ENCODE results near the gene SERGEF. TPM values are rescaled to one million over a fixed set of nuclear protein-coding genes. Genes with fewer than 3 reads are reported as not detected.
"Not testable (repeated sequence)": the region's sequence is repeated elsewhere in the genome, so short reads cannot be mapped to it uniquely, and the experiment has no call there.

SERGEF gene
- polyA plus RNA-seq, 1 of the 3 experiments (the other 2 are of a cell fraction) = 23.1 TPM

DNA sequence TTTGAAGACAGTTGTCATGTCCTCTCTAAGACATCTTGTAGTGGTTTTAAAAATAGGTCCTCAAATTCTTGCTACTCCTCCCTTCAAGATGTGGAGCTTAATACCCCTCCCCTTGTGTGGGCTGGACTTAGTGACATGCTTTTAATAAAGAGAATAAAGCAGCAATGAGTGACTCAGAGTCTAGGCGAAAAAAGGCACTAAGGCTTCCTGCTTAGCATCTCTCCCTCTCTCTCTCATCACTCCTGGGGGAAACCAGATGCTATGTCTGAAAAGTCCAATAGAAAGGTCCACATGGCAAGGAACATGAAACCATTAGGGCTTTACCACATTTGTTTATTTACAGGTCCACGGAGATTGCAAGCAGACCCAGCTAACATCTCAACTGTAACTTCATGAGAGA, 11.7 kb downstream of the SERGEF start:
- Histone ChIP-seq H3K36me3 (replicated peaks in 1 of 2; ENCODE audit: control insufficient read depth in 1 of 2, insufficient read depth in 2 of 2, low read length in 1 of 2) (peaks cover 14 to 43% of the 10 kb centered on the region in 2 experiments), H3K9ac (no peak overlapping the region), H3K9me2 (no peaks in the 10 kb centered on the region), H3K4me2 (no peak overlapping the region), H2AFZ (ENCODE audit: low read depth) (no peak overlapping the region), H3K4me3 (ENCODE audit: low read depth in 2 of 2, low read length in 1 of 2) (no peak overlapping the region), H3K4me1 (ENCODE audit: control insufficient read depth in 1 of 2, insufficient read depth in 2 of 2, low read depth in 1 of 2, low read length in 1 of 2) (no peaks in the 10 kb centered on the region), H3K9me3 (no peaks in the 10 kb centered on the region), H3K79me2 (ENCODE audit: insufficient read depth) (no peaks in the 10 kb centered on the region), H3K27ac (ENCODE audit: low read depth in 2 of 2, low read length in 1 of 2) (no peak overlapping the region), H3K27me3 (ENCODE audit: insufficient read depth) (no peaks in the 10 kb centered on the region), H4K20me1 (ENCODE audit: insufficient read depth) (no peaks in the 10 kb centered on the region), H3F3A (replicated peaks; ENCODE audit: insufficient read depth) (no peaks in the 10 kb centered on the region)
- no peak for DNase-seq
- CTCF ChIA-PET = interaction anchor here (1.0 to 2.8 kb wide), 5 partner anchors 8 to 270 kb away, joined by 3 to 9 read pairs (median 6); no protein-coding TSS in a partner anchor
- POLR2A ChIA-PET = no interaction called here
- WGBS (ENCODE audit: low lambda C conversion rate) = 81% methylated on average over 2 of the region's 2 CpGs
- TF ChIP-seq TAF1 (IDR thresholded peaks at IDR 0.05; ENCODE audit: borderline replicate concordance, low read depth, low read length) (no peak), GATA2 (CRISPR knock-in tag; IDR thresholded peaks at IDR 0.05) (no peak), EP300 (IDR thresholded peaks at IDR 0.05; ENCODE audit: borderline replicate concordance in 1 of 2, low read depth in 1 of 2, low read length in 1 of 2) (no peak), MXI1 (IDR thresholded peaks at IDR 0.05; ENCODE audit: low read depth, low read length) (no peak)
- TF ChIP-seq, protein P1, sequence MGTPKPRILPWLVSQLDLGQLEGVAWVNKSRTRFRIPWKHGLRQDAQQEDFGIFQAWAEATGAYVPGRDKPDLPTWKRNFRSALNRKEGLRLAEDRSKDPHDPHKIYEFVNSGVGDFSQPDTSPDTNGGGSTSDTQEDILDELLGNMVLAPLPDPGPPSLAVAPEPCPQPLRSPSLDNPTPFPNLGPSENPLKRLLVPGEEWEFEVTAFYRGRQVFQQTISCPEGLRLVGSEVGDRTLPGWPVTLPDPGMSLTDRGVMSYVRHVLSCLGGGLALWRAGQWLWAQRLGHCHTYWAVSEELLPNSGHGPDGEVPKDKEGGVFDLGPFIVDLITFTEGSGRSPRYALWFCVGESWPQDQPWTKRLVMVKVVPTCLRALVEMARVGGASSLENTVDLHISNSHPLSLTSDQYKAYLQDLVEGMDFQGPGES (IDR thresholded peaks at IDR 0.05; ENCODE audit: low read depth, low read length) = no peak
- TF ChIP-seq, protein P2, sequence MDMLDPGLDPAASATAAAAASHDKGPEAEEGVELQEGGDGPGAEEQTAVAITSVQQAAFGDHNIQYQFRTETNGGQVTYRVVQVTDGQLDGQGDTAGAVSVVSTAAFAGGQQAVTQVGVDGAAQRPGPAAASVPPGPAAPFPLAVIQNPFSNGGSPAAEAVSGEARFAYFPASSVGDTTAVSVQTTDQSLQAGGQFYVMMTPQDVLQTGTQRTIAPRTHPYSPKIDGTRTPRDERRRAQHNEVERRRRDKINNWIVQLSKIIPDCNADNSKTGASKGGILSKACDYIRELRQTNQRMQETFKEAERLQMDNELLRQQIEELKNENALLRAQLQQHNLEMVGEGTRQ (IDR thresholded peaks at IDR 0.05; ENCODE audit: borderline replicate concordance, low read depth, low read length) = no peak

DNA sequence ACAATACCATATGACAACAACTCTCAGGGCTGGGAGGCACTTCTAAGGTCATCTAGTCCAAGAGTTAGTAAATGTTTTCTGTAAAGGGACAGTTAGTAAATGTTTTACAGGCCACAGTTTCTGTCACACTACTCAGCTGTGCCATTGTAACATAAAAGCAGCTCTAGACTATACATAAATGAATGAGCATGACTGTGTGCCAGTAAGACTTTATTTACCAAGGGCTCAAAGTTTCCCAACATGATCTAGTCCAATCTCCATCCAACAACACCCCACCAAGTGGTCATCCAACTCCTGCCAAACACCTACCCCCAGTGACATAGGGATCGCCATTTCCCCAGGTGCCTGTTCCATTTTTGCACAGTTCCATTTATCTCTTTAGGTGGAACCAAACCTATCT, 12.1 kb downstream of the SERGEF start:
- peaks cover 14 to 43% of the 10 kb centered on the region in 2 experiments for H3K36me3 ChIP-seq (replicated peaks in 1 of 2; ENCODE audit: control insufficient read depth in 1 of 2, insufficient read depth in 2 of 2, low read length in 1 of 2)
- 100% methylated on average over 1 of the region's 1 CpG for WGBS (ENCODE audit: low lambda C conversion rate)
- H3K9ac ChIP-seq = no peak overlapping the region
- H3K4me2 ChIP-seq = no peak overlapping the region
- no peak for DNase-seq
- no peak overlapping the region for H3K27ac ChIP-seq (ENCODE audit: low read depth in 2 of 2, low read length in 1 of 2)
- no peak overlapping the region for H3K4me3 ChIP-seq (ENCODE audit: low read depth in 2 of 2, low read length in 1 of 2)
- no peaks in the 10 kb centered on the region for H4K20me1 ChIP-seq (ENCODE audit: insufficient read depth)
- H2AFZ ChIP-seq (ENCODE audit: low read depth) = no peak overlapping the region
- POLR2A ChIA-PET = no interaction called here
- no peak for TF ChIP-seq MEF2A (IDR thresholded peaks at IDR 0.05; ENCODE audit: borderline replicate concordance, low read depth)
- no peak for TF ChIP-seq ELF1 (IDR thresholded peaks at IDR 0.05)
- TF ChIP-seq, protein P1 (IDR thresholded peaks at IDR 0.05; ENCODE audit: low read depth, low read length) = no peak
- TF ChIP-seq, protein P3, sequence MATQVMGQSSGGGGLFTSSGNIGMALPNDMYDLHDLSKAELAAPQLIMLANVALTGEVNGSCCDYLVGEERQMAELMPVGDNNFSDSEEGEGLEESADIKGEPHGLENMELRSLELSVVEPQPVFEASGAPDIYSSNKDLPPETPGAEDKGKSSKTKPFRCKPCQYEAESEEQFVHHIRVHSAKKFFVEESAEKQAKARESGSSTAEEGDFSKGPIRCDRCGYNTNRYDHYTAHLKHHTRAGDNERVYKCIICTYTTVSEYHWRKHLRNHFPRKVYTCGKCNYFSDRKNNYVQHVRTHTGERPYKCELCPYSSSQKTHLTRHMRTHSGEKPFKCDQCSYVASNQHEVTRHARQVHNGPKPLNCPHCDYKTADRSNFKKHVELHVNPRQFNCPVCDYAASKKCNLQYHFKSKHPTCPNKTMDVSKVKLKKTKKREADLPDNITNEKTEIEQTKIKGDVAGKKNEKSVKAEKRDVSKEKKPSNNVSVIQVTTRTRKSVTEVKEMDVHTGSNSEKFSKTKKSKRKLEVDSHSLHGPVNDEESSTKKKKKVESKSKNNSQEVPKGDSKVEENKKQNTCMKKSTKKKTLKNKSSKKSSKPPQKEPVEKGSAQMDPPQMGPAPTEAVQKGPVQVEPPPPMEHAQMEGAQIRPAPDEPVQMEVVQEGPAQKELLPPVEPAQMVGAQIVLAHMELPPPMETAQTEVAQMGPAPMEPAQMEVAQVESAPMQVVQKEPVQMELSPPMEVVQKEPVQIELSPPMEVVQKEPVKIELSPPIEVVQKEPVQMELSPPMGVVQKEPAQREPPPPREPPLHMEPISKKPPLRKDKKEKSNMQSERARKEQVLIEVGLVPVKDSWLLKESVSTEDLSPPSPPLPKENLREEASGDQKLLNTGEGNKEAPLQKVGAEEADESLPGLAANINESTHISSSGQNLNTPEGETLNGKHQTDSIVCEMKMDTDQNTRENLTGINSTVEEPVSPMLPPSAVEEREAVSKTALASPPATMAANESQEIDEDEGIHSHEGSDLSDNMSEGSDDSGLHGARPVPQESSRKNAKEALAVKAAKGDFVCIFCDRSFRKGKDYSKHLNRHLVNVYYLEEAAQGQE (IDR thresholded peaks at IDR 0.05; ENCODE audit: low read depth, low read length) = no peak
- no peak for TF ChIP-seq SMC3 (IDR thresholded peaks at IDR 0.05; ENCODE audit: low read depth, low read length)
- TF ChIP-seq, protein P4, sequence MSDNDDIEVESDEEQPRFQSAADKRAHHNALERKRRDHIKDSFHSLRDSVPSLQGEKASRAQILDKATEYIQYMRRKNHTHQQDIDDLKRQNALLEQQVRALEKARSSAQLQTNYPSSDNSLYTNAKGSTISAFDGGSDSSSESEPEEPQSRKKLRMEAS (IDR thresholded peaks at IDR 0.05; ENCODE audit: low read depth) = no peak
- no peak for TF ChIP-seq RFX5 (IDR thresholded peaks at IDR 0.05; ENCODE audit: low read length)
- TF ChIP-seq CHD2 (IDR thresholded peaks at IDR 0.05; ENCODE audit: low read length, partially characterized antibody) = no peak
- no peaks in the 10 kb centered on the region for H3K4me1 ChIP-seq (ENCODE audit: control insufficient read depth in 1 of 2, insufficient read depth in 2 of 2, low read depth in 1 of 2, low read length in 1 of 2)
- H3K9me2 ChIP-seq = no peaks in the 10 kb centered on the region
- H3K9me3 ChIP-seq = no peaks in the 10 kb centered on the region
- no peaks in the 10 kb centered on the region for H3F3A ChIP-seq (replicated peaks; ENCODE audit: insufficient read depth)
- H3K79me2 ChIP-seq (ENCODE audit: insufficient read depth) = no peaks in the 10 kb centered on the region
- no peaks in the 10 kb centered on the region for H3K27me3 ChIP-seq (ENCODE audit: insufficient read depth)
- CTCF ChIA-PET = interaction anchor here (1.0 to 2.8 kb wide), 6 partner anchors 8 to 269 kb away, joined by 3 to 9 read pairs (median 6); no protein-coding TSS in a partner anchor

DNA sequence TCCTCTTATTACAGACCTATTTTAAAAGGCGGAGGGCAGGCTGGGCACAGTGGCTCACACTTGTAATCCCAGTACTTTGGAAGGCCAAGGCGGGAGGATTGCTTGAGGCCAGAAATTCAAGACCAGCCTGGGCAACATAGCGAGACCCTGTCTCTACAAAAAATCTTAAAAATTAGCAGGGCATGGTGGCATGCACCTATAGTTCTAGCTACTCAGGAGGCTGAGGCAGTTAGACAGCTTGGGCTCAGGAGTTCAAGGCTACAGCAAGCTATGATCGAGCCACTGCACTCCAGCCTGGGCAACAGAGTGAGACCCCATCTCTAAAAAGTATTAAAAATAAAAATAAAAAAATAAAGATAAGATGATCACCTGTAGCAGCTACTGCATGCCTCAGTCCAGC, 12.7 kb downstream of the SERGEF start:
- H3K4me2 ChIP-seq; H2AFZ ChIP-seq (ENCODE audit: low read depth); POLR2A ChIA-PET; H3K9me3 ChIP-seq; H3K9me2 ChIP-seq; DNase-seq; H3K27me3 ChIP-seq (ENCODE audit: insufficient read depth); H4K20me1 ChIP-seq (ENCODE audit: insufficient read depth); H3F3A ChIP-seq (replicated peaks; ENCODE audit: insufficient read depth); H3K4me3 ChIP-seq (ENCODE audit: low read depth in 2 of 2, low read length in 1 of 2); H3K9ac ChIP-seq; H3K79me2 ChIP-seq (ENCODE audit: insufficient read depth); H3K4me1 ChIP-seq (ENCODE audit: control insufficient read depth in 1 of 2, insufficient read depth in 2 of 2, low read depth in 1 of 2, low read length in 1 of 2); H3K27ac ChIP-seq (ENCODE audit: low read depth in 2 of 2, low read length in 1 of 2): not testable (repeated sequence)
- peaks cover 14 to 40% of the 10 kb centered on the region in 2 experiments for H3K36me3 ChIP-seq (replicated peaks in 1 of 2; ENCODE audit: control insufficient read depth in 1 of 2, insufficient read depth in 2 of 2, low read length in 1 of 2)
- CTCF ChIA-PET = interaction anchor here (1.0 to 2.8 kb wide), 6 partner anchors 10 to 269 kb away, joined by 3 to 9 read pairs (median 4); no protein-coding TSS in a partner anchor
- 96% methylated on average over 4 of the region's 4 CpGs for WGBS (ENCODE audit: low lambda C conversion rate)

All from SK-N-SH (cell line).